Activated CD4-positive, alpha-beta T cell treated with anti-CD3 and anti-CD28 coated beads, Interleukin-2, amount 50 U/mL, for 4 hours (primary cell): ENCODE measurements around the gene AKAP13.
A peak's percentile ranks its signal among the peaks of the same experiment; 100 is the strongest.

ENCODE experiments used
- DNase-seq, 2 experiments: peaks; one replicate each; pipeline ENCODE4 v3.0.0-alpha.2; 2020

Gene AKAP13

DNA sequence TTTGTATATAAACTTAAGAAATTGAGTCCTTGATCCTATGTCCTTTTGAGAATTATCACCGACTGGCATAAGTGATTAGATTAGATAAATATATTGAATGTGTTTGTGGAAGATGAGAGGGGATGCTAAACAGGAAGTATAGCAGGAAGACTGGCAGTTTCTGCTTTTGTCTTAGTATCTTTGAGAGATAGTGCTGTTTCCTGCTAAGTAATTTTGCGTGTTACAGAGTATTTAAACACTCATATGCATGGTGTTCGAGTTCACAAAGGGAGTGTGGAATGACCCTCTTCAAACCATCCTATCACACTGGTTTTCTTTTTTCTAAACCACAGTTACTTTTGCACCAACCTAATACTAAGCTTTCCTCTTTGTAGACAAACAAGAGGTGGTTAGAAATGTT, 308.3 kb downstream of the AKAP13 start:
- DNase-seq: no peak

DNA sequence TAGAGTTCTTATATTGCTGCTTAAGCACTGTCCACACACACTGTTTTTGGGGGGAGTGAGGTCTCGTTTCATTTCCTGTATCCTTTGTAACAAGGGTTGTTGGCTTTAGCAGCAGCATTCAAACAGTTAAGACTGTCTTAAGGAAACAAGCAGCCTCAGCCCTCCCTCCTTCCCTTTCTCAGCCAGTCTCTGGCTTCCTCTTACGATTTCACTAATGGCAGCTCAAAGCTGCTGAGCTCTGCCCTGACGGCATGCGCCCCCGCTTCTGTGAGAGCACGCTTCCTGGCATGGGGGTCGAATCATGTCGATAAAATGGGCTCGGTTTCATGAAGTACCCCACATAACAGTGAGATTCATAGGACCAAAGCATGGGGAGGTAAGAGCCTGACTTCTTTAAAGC, 309.3 kb downstream of the AKAP13 start:
- DNase-seq: peak; percentile 52 to 53

GRCh38 chr15:85690561-85691231, 310.3 kb downstream of the AKAP13 start:
- peak in 1 of 2 experiments; percentile 38 for DNase-seq

GRCh38 chr15:85691350-85692240, 311.2 kb downstream of the AKAP13 start:
- DNase-seq: no peak

GRCh38 chr15:85692321-85692720, 311.9 kb downstream of the AKAP13 start:
- DNase-seq: no peak

- DNase-seq: no peak
Measured at GRCh38 chr15:85692873-85693272, 312.5 kb downstream of the AKAP13 start.

DNA sequence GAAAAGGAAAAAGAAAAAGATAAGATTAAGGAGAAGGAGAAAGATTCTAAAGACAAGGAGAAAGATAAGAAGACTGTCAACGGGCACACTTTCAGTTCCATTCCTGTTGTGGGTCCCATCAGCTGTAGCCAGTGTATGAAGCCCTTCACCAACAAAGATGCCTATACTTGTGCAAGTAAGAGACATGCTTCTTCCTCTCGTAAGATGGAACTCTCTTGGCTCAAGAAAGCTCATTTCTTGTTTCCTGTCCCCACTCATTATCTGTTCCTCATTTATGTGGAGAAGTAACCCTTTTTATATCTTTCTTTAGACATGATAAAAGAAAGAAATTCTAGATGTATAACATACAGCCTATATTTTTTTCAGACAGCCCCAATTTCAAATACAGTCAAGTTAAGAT, 312.9 kb downstream of the AKAP13 start:
- DNase-seq: no peak

GRCh38 chr15:85694091-85694490, 313.7 kb downstream of the AKAP13 start:
- DNase-seq: no peak

GRCh38 chr15:85700767-85701166, 320.4 kb downstream of the AKAP13 start:
- DNase-seq: no peak

GRCh38 chr15:85702321-85703101, 322.1 kb downstream of the AKAP13 start:
- DNase-seq: peak in 1 of 2 experiments; percentile 9

DNA sequence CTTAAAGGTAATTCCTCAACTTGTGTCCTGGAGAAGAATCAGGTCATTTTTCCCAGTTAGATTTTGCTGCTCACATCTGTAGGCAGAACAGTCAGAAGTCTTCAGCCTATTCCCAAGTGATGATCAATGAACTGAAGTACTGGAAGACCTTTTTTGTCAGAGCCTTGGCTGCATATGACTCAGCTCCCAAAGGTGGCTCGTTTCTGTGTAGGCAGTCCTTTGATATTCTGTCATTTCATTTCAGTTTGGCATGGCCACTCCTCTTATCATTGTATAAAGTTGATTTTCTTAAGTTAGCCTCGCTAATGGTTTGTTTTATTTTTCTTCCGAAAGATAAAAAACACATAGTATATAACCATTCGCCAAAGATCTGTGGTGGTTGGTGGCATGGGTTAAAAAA, 323.7 kb downstream of the AKAP13 start:
- DNase-seq: peak in 1 of 2 experiments; percentile 41

DNA sequence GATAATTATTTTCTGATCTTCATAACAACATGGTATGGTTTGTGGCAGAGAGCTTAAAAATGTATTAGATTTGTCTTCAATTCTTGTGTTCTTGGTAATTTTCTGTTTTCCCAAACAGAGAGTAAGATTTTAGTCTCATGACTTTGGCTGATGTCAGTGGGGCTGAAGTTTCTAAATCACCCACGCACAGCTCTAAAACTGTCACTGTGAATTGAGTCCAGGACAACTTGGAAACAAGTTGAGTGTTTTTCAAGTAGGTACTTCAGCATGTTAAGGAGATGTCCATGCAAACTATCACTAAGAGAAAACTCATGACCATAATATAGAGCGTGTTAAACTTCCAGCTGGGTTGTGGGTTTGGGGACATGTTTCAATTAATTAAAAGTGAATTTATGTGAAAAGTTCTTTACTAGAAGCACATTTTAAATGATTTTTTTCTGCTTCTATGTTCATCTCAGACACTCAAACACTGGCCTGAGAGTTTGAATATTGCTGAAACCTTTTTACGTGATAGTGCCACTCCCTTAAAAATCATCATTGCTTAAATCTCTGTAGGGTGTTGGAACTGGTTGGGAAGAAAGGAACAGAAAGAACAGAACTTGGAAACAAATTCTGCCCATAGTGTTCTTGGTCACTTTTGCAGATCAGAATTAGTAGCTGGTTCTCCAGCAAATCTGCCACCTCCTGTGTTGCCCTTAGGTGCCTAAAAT, 324.5 kb downstream of the AKAP13 start:
- DNase-seq: no peak

- peak in 1 of 2 experiments; percentile 33 for DNase-seq
Measured at GRCh38 chr15:85706779-85707518, 326.5 kb downstream of the AKAP13 start.

DNA sequence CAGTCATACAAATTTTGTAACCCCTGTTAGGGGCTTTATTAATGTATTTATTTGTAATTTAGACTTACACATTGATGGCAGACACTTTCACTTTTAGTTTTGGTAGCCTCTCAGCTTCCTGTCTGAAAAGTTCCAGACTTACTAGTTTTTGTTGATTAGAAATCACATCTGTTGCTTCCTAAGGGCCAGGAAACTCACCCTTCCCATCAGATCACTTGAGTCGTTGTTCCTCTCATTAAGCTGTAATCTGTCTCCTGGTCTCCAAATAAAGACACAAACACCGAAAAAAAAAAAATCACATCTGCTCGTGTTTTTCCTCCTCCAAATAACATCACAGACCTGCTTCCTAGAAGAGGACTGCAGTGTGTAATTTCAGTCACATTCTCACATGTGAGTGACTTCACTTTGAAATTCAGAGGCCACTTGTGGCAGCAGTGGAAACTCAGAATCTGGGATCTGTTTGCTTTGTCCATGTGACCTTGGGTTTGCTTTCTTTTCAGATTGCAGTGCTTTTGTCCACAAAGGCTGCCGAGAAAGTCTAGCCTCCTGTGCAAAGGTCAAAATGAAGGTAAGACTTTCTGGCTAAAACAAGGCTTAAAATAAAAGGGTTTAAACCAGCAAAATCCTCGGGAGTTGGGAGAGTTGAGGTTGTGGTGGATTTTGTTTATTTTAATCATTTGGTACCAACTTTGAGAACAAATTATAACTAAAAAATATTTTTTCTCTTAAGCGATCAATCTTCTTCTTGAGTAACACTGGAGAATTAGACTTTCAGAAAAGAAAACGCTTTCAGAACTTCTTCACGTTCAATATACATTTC, 327.3 kb downstream of the AKAP13 start:
- no peak for DNase-seq

DNA sequence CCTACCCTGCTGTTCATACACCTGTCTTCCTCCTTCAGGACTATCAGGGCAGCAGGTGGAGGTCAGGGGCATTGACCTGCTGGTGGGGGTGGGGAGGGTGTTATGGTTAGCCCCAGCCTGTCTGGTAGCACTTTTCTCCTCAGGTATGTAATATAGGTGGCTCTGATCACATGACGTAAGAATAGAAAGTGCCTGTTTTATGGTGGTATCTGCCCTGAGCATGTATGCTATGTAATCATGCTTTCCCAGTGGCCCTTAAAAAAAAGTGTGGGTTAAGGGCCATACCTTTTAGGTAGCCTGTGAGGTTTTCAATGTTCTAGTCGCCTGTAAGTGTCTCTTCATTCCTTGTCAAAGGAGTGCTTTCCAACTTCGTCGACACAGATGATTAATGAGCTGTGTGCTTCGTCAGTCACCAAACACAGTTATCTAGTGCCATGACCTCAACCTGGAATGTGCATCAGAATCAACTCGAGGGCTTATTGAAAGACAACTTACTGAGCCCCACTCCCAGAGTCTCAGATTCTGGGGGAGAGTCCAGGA, 328.1 kb downstream of the AKAP13 start:
- DNase-seq: no peak

- DNase-seq: no peak
Measured at GRCh38 chr15:85709250-85709649, 328.8 kb downstream of the AKAP13 start.

DNA sequence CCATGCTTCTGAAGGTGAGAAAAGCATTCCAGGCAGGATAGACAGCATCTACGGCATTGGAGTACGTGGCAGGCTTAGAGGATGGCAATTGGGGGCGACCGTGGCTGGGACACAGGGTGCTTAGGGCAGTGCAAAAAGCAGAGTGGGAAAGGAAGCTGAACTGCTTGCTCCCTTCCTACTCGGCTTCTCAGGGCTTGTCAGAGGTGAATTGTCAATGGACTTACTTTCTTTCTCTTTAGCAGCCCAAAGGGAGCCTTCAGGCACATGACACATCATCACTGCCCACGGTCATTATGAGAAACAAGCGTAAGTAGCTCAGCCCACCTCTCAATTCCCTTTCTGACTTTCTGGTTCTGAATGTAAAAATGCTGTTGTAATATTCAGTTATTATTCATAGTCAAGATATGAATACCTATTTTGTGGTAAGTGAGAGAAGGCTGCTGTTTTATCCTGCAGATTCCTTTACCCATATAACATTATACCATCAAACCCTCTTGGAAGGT, 330.0 kb downstream of the AKAP13 start:
- no peak for DNase-seq

DNA sequence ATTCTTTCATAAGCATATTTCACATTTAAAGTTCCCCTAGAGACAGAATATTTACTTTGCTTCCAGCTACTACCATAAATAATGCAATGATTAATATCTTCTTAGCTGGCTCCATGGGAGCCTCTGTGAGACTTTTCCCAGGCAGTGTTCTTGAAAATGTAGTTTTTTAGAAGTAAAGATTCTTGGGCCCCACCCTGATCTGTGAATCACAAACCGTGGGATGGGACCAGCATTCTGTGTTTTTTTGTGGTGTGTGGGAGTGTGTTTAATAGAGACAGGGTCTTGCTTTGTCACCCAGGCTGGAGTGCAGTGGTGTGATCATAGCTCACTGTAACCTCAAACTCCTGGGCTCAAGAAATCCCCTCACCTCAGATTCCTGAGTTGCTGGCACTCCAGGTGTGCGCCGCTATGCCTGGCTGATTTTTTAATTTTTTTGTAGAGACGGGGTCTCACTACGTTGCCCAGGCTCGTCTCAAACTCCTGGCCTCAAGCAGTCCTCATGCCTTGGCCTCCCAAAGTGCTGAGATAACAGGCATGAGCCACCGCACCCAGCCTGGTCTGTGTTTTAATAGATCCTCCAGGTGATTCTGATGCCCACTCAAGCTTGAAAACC, 331.3 kb downstream of the AKAP13 start:
- DNase-seq: peak in 1 of 2 experiments; percentile 44

- DNase-seq: no peak
Measured at GRCh38 chr15:85716261-85716660, 335.9 kb downstream of the AKAP13 start.

DNA sequence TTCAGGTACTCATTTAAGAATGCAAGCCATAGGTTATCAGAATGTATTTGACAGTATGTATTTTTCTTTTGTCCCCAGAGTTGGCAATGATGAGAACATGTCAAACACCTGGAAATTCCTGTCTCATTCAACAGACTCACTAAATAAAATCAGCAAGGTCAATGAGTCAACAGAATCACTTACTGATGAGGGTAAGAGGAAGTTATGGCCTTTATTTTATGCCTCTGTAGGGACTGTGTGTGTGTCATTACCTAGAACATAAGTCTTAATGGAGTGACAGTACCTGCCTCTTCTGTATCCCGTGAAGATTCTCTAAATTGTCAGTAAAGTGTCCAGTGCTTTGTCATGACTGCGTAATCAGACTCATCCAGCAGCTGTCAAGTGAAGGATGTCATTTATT, 336.8 kb downstream of the AKAP13 start:
- no peak for DNase-seq
